AG10803 (cell line): ENCODE measurements around the gene SGPP1.
A peak's percentile ranks its signal among the peaks of the same experiment; 100 is the strongest.

ENCODE experiments used
- DNase-seq: peaks from one replicate; pipeline ENCODE4 v3.0.0; 2010; ENCODE audit warnings: low read depth
- H3K4me3 ChIP-seq: 2 replicates; pipeline ENCODE4 v1.5.1; 2011; ENCODE audit warnings: mild to moderate bottlenecking, low read length, control low read depth
- TF ChIP-seq, protein P1 (sequence below): conservative IDR thresholded peaks from 2 replicates; pipeline ENCODE4 v1.5.1; 2011; ENCODE audit warnings: mild to moderate bottlenecking, low read length, control low read depth, inconsistent platforms

Gene SGPP1

DNA sequence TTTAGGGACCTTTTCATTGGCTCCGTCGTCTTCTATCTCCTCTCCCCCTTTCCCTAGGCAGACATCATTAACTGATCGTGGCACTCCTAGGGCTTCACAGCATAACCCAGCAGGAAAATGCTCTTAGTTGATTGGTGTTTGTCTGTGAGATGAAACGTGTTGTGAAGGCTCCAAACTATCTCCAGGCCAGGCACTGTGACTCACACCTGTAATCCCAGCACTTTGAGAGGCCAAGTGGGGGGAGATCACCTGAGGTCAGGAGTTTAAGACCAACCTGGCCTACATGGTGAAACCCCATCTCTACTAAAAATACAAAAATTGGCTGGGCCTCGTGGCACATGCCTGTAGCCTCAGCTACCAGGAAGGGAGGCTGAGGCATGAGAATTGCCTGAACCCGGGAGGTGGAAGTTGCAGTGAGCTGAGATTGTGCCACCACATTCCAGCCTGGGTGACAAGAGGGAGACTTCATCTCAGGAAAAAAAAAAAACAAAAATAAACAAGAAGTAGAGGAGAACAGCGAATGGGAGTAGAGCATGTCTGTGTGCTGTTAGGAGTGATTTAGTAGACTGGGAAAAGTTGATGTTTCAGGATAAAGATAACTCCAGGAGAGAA, 53.9 kb downstream of the SGPP1 start:
- no peak for DNase-seq
- no peak overlapping the region for H3K4me3 ChIP-seq
- TF ChIP-seq, protein P1, sequence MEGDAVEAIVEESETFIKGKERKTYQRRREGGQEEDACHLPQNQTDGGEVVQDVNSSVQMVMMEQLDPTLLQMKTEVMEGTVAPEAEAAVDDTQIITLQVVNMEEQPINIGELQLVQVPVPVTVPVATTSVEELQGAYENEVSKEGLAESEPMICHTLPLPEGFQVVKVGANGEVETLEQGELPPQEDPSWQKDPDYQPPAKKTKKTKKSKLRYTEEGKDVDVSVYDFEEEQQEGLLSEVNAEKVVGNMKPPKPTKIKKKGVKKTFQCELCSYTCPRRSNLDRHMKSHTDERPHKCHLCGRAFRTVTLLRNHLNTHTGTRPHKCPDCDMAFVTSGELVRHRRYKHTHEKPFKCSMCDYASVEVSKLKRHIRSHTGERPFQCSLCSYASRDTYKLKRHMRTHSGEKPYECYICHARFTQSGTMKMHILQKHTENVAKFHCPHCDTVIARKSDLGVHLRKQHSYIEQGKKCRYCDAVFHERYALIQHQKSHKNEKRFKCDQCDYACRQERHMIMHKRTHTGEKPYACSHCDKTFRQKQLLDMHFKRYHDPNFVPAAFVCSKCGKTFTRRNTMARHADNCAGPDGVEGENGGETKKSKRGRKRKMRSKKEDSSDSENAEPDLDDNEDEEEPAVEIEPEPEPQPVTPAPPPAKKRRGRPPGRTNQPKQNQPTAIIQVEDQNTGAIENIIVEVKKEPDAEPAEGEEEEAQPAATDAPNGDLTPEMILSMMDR: no peak

DNA sequence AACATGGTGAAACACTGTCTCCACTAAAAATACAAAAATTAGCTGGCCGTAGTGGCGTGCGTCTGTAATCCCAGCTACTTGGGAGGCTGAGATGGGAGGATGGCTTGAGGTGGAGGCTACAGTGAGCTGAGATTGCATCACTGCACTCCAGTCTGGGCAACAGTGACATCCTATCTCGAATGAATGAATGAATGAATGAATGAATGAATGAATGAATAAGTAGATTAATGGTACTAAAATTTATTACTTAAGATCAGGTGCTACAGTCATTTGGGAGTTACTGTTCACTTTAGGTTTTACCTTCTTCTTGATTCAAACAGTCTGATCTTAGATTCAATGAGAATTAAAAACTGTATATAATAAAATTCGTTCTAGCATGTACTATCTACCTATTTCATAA, 54.6 kb downstream of the SGPP1 start:
- no peak for DNase-seq
- no peak overlapping the region for H3K4me3 ChIP-seq
- TF ChIP-seq, protein P1: no peak

DNA sequence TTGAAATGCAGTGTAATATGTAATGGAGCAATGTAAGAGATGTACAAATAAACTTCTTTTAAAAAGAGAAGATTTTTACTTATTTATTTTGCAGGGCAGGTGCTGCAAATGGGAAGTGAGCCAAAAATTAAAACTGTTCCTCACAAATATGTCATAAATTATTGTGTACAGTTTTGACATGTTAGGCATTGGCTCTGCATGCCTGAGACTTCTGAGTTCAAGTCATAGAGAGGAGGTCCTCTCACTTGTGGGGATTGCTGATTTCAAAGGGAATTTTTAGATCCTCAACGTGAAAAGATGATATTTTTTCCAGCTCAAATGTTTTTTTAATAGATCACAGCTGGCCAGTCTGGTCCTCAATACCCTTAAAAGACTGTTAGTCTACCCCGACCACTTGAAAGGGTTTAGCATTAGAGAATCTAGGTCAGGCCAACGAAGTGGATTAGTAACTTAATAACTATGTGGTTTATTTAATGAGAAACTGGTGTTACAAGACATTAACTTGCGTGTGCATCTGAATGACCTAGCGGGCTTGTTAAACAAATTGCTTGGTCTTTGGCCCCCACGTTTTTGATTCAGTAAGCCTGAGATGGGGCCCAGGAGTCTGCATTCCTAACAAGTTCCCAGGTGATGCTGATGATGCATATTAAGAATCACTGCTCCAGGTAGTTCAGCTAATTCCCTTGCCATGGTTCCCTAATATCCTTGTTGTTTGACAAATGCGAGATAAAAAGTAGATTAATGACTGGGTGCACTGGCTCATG, 55.3 kb downstream of the SGPP1 start:
- no peak overlapping the region for H3K4me3 ChIP-seq
- DNase-seq: peak; percentile 69
- TF ChIP-seq, protein P1: no peak

DNA sequence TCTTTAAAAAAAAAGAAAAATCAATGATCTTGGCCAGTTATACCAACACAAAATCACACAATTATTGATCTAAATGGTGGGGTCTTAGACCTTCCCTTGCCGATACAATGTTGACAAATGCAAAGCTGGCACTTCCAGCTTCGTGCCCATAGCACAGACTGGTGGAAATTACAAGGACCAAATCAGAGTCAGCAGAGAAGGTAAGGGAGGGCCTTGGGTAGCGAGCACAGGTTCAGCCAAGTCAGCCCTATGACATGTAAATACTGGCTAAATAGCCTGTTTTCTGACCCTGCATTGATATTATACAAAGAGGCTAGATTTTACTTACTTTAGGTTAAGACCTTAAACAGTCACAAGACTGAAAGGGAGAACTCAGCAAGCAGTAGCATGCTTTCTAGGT, 55.9 kb downstream of the SGPP1 start:
- TF ChIP-seq, protein P1: no peak
- DNase-seq: no peak
- H3K4me3 ChIP-seq: no peak overlapping the region

DNA sequence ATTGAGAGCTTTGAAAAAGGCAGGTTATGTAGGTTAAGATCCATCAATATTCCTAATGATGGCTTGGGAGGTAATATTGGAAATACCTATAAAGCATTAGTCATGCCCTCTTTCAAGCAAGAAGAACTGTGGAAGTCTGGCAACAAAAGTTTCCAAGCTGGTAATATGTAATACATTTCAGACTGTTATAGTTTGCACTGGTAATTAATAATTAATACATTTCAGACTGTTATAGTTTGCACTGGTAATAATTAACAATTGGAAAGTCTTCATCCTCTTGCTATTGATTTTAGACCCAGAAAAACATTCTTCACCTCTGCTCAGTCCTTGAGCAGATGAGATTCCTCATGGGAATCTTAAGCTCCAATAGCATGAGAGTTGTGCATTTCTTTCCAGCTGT, 57.2 kb downstream of the SGPP1 start:
- no peak for DNase-seq
- no peak overlapping the region for H3K4me3 ChIP-seq
- TF ChIP-seq, protein P1: no peak

DNA sequence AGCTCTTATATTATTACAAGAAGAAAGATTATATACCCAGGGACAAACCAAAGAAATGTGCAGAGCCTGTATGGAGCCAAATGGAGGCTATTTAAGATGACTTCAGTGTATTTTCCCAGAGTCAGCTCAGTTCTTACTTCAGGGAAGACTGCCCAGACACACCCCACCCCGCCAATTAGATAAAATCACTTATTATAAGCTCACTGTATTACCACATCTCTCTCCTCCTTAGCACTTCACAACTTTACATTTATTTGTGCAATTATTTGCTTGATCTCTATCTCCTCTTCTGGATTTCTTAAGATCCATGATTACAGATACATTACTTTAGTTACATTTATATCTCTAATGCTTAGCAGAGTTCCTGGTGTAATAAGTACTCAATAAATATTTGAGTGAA, 61.5 kb downstream of the SGPP1 start:
- TF ChIP-seq, protein P1: no peak
- no peak overlapping the region for H3K4me3 ChIP-seq
- DNase-seq: no peak
